Measurements from ENCODE around the gene CACNA2D3. TPM values are rescaled to one million over a fixed set of nuclear protein-coding genes. Genes with fewer than 3 reads are reported as not detected.

The CACNA2D3 gene
- total RNA-seq, 1 experiment from 2014 or later, result not detected

- CTCF ChIA-PET, result no interaction called here
- Histone ChIP-seq H3K27me3 (ENCODE audit: low read length) (no peaks in the 10 kb centered on the region), H3F3A (ENCODE audit: low read length, unreplicated experiment) (no peaks in the 10 kb centered on the region)
Observed at GRCh38 chr3:54780336-54780735, 658.0 kb downstream of the CACNA2D3 start.

GRCh38 chr3:54781728-54782127 lies 659.4 kb downstream of the CACNA2D3 start:
- Histone ChIP-seq H3K36me3 (ENCODE audit: low read depth, low read length) (no peaks in the 10 kb centered on the region), H3F3A (ENCODE audit: low read length, unreplicated experiment) (no peaks in the 10 kb centered on the region), H4K20me1 (ENCODE audit: low read length) (no peaks in the 10 kb centered on the region), H3K9ac (ENCODE audit: low read length) (no peak overlapping the region), H3K4me3 (ENCODE audit: low read length) (no peak overlapping the region), H2AFZ (ENCODE audit: low read length) (no peak overlapping the region), H3K9me2 (replicated peaks; ENCODE audit: low read length) (no peaks in the 10 kb centered on the region), H3K9me3 (ENCODE audit: low read length) (no peaks in the 10 kb centered on the region), H3K79me2 (ENCODE audit: low read length) (no peaks in the 10 kb centered on the region), H3K4me1 (ENCODE audit: insufficient read depth, low read length) (no peaks in the 10 kb centered on the region), H3K4me2 (ENCODE audit: low read length) (no peak overlapping the region), H3K27me3 (ENCODE audit: low read length) (no peaks in the 10 kb centered on the region), H3K27ac (ENCODE audit: low read length) (no peak overlapping the region)
- intact Hi-C loops (cut with micrococcal nuclease), result no loop called here
- ATAC-seq, result no peak
- BruUV-seq (replicated peaks), result no TSS peak
- ChIA-PET CTCF (no interaction called here), POLR2A (ENCODE audit: unreplicated experiment) (no interaction called here)
- no peak for DNase-seq
- TF ChIP-seq EZH2phosphoT487 (IDR thresholded peaks at IDR 0.05; ENCODE audit: borderline replicate concordance, low read length), result no peak
- no peak for TF ChIP-seq CTCF (conservative IDR thresholded peaks at IDR 0.05; ENCODE audit: low read depth, low read length)
- no peak for TF ChIP-seq EZH2 (IDR thresholded peaks at IDR 0.05; ENCODE audit: low read length, unreplicated experiment)

More at GRCh38 chr3:54780336-54780735, 658.0 kb downstream of the CACNA2D3 start:
- Histone ChIP-seq H3K27ac (ENCODE audit: low read length) (no peak overlapping the region), H3K79me2 (ENCODE audit: low read length) (no peaks in the 10 kb centered on the region), H4K20me1 (ENCODE audit: low read length) (no peaks in the 10 kb centered on the region), H3K4me2 (ENCODE audit: low read length) (no peak overlapping the region), H3K9me2 (replicated peaks; ENCODE audit: low read length) (no peaks in the 10 kb centered on the region), H3K36me3 (ENCODE audit: low read depth, low read length) (no peaks in the 10 kb centered on the region), H3K4me1 (ENCODE audit: insufficient read depth, low read length) (no peaks in the 10 kb centered on the region), H3K9me3 (ENCODE audit: low read length) (no peaks in the 10 kb centered on the region), H3K4me3 (ENCODE audit: low read length) (no peak overlapping the region), H3K9ac (ENCODE audit: low read length) (no peak overlapping the region), H2AFZ (ENCODE audit: low read length) (no peak overlapping the region)
- ATAC-seq (no peak), DNase-seq (no peak)
- POLR2A ChIA-PET (ENCODE audit: unreplicated experiment), result no interaction called here
- intact Hi-C loops (cut with micrococcal nuclease), result no loop called here
- TF ChIP-seq CTCF (conservative IDR thresholded peaks at IDR 0.05; ENCODE audit: low read depth, low read length) (no peak), EZH2phosphoT487 (IDR thresholded peaks at IDR 0.05; ENCODE audit: borderline replicate concordance, low read length) (no peak)
- BruUV-seq (replicated peaks), result no TSS peak

- ATAC-seq (no peak), DNase-seq (no peak)
- H3K4me1 ChIP-seq (ENCODE audit: insufficient read depth, low read length), result no peaks in the 10 kb centered on the region
- no peak overlapping the region for H2AFZ ChIP-seq (ENCODE audit: low read length)
- ChIA-PET POLR2A (ENCODE audit: unreplicated experiment) (no interaction called here), CTCF (no interaction called here)
- peaks cover 9% of the 10 kb centered on the region; the same call in 1 of the 2 replicates for H3K9me3 ChIP-seq (ENCODE audit: low read length)
- no TSS peak for BruUV-seq (replicated peaks)
- H3K4me2 ChIP-seq (ENCODE audit: low read length), result no peak overlapping the region
- TF ChIP-seq EZH2phosphoT487 (IDR thresholded peaks at IDR 0.05; ENCODE audit: borderline replicate concordance, low read length), result no peak
- TF ChIP-seq CTCF (conservative IDR thresholded peaks at IDR 0.05; ENCODE audit: low read depth, low read length), result no peak
- TF ChIP-seq EZH2 (IDR thresholded peaks at IDR 0.05; ENCODE audit: low read length, unreplicated experiment), result no peak
- intact Hi-C loops (cut with micrococcal nuclease), result no loop called here
- no peak overlapping the region for H3K9ac ChIP-seq (ENCODE audit: low read length)
- no peaks in the 10 kb centered on the region for H3K79me2 ChIP-seq (ENCODE audit: low read length)
- no peaks in the 10 kb centered on the region for H3K9me2 ChIP-seq (replicated peaks; ENCODE audit: low read length)
- H3K36me3 ChIP-seq (ENCODE audit: low read depth, low read length), result no peaks in the 10 kb centered on the region
- no peaks in the 10 kb centered on the region for H3F3A ChIP-seq (ENCODE audit: low read length, unreplicated experiment)
- H4K20me1 ChIP-seq (ENCODE audit: low read length), result no peaks in the 10 kb centered on the region
- no peak overlapping the region for H3K27ac ChIP-seq (ENCODE audit: low read length)
- H3K27me3 ChIP-seq (ENCODE audit: low read length), result no peaks in the 10 kb centered on the region
- H3K4me3 ChIP-seq (ENCODE audit: low read length), result no peak overlapping the region
Observed at GRCh38 chr3:54783611-54784010, 661.3 kb downstream of the CACNA2D3 start.
